ENCODE measurements around the gene NPAS2.

NPAS2 gene

GRCh38 chr2:100959225-100959880 is 139.4 kb downstream of the NPAS2 start:
- Mint-ChIP-seq H3K27me3 (ENCODE audit: low read depth) (peaks cover 3% of the 10 kb centered on the region), H3K4me1 (peaks cover 32% of the 10 kb centered on the region), H3K27ac (no peak overlapping the region), H3K36me3 (ENCODE audit: low read depth) (no peaks in the 10 kb centered on the region), H3K4me3 (no peak overlapping the region), H3K9me3 (no peaks in the 10 kb centered on the region)
- TF ChIP-seq, protein P1, sequence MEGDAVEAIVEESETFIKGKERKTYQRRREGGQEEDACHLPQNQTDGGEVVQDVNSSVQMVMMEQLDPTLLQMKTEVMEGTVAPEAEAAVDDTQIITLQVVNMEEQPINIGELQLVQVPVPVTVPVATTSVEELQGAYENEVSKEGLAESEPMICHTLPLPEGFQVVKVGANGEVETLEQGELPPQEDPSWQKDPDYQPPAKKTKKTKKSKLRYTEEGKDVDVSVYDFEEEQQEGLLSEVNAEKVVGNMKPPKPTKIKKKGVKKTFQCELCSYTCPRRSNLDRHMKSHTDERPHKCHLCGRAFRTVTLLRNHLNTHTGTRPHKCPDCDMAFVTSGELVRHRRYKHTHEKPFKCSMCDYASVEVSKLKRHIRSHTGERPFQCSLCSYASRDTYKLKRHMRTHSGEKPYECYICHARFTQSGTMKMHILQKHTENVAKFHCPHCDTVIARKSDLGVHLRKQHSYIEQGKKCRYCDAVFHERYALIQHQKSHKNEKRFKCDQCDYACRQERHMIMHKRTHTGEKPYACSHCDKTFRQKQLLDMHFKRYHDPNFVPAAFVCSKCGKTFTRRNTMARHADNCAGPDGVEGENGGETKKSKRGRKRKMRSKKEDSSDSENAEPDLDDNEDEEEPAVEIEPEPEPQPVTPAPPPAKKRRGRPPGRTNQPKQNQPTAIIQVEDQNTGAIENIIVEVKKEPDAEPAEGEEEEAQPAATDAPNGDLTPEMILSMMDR (IDR thresholded peaks at IDR 0.05; ENCODE audit: unreplicated experiment in 3 of 3), result no peak

GRCh38 chr2:100960688-100961087 is 140.7 kb downstream of the NPAS2 start:
- Mint-ChIP-seq H3K27me3 (ENCODE audit: low read depth) (peaks cover 4% of the 10 kb centered on the region), H3K27ac (no peak overlapping the region), H3K4me3 (no peak overlapping the region), H3K36me3 (ENCODE audit: low read depth) (no peaks in the 10 kb centered on the region), H3K9me3 (no peaks in the 10 kb centered on the region), H3K4me1 (peaks cover 32% of the 10 kb centered on the region)
- TF ChIP-seq, protein P1 (IDR thresholded peaks at IDR 0.05; ENCODE audit: unreplicated experiment in 3 of 3), result no peak

GRCh38 chr2:100962366-100963025 is 142.6 kb downstream of the NPAS2 start:
- Mint-ChIP-seq H3K4me1 (peaks cover 32% of the 10 kb centered on the region), H3K9me3 (no peaks in the 10 kb centered on the region), H3K36me3 (ENCODE audit: low read depth) (no peaks in the 10 kb centered on the region), H3K27me3 (ENCODE audit: low read depth) (peaks cover 4% of the 10 kb centered on the region), H3K4me3 (no peak overlapping the region), H3K27ac (no peak overlapping the region)
- TF ChIP-seq, protein P1 (IDR thresholded peaks at IDR 0.05; ENCODE audit: unreplicated experiment in 3 of 3), result no peak

GRCh38 chr2:100963026-100963375 is 143.1 kb downstream of the NPAS2 start:
- peaks cover 29% of the 10 kb centered on the region for H3K4me1 Mint-ChIP-seq
- TF ChIP-seq, protein P1 (IDR thresholded peaks at IDR 0.05; ENCODE audit: unreplicated experiment in 3 of 3), result no peak

DNA sequence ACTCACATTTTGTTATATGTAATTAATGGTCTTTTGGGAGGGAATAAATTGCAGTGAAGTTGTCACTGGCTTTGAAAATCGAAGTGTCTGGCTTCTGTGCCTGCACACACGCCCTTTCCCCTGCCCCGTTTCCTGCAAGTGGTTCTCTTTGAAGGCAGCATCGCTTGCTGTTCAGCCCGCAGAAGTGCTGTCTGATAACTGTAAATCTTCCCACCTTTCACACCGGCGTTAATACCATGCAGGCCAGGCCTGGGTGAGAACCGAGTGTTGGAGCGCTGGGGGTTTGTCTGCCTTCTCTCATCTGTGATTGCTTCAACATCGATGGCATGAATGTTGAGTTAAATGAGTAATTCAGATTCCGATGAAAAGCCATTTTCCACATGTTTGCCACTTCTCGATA is 144.3 kb downstream of the NPAS2 start:
- H3K27ac Mint-ChIP-seq, result no peak overlapping the region
- H3K27me3 Mint-ChIP-seq (ENCODE audit: low read depth), result peaks cover 4% of the 10 kb centered on the region
- no peaks in the 10 kb centered on the region for H3K9me3 Mint-ChIP-seq
- peaks cover 21% of the 10 kb centered on the region for H3K4me1 Mint-ChIP-seq
- H3K36me3 Mint-ChIP-seq (ENCODE audit: low read depth), result no peaks in the 10 kb centered on the region
- TF ChIP-seq, protein P1 (IDR thresholded peaks at IDR 0.05; ENCODE audit: unreplicated experiment in 3 of 3), result no peak
- no peak overlapping the region for H3K4me3 Mint-ChIP-seq

More at GRCh38 chr2:100963026-100963375, 143.1 kb downstream of the NPAS2 start:
- Mint-ChIP-seq H3K36me3 (ENCODE audit: low read depth) (no peaks in the 10 kb centered on the region), H3K9me3 (no peaks in the 10 kb centered on the region), H3K27me3 (ENCODE audit: low read depth) (peaks cover 4% of the 10 kb centered on the region), H3K27ac (no peak overlapping the region), H3K4me3 (no peak overlapping the region)
